Measurements from ENCODE around the gene ZNF341. TPM values are rescaled to one million over a fixed set of nuclear protein-coding genes. Genes with fewer than 3 reads are reported as not detected.

Gene ZNF341
- total and polyA plus RNA-seq, 9 of the 15 experiments (the other 6 are each of a cell fraction or from before 2014, with no cell fraction given) = 0.08 to 2.6 (median 1.0) TPM

DNA sequence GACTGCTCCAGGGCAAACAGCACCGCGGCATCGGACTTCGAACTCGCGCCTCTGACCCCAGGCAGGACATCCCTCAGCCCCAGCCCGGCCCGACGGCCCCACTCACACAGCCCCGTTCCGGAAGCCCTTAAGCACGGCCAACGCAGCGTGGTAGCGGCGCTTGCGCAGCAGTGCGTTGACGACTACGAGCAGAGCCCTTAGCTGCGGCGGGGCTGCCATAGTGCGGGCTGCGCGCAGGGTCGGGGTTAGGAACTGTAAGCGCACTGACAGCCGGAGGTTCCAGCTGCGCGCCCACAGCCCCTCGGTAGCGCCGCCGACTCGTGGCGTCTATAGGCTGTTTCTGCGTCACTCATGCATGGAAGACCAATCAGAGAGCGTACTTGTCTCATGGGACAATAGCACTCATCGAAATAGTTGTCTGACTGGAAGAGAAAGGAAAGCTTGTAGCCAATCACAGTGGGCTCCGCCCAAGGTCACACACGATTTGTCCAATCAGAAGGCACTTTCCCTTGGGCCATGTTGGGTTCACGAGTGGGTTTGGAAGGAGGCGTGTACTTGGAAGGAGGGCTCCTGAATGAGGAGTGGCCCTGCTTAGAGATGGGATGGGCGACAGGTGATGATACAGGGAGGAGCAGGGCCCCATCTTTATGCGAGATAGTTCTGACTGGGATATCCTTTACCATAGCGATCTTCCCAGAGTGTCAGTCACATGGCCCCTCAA, 11.6 kb upstream of the ZNF341 start, which contains the start of gene PXMP4 (continued):
- TF ChIP-seq NRF1 (conservative IDR thresholded peaks at IDR 0.05 in 1 of 2, IDR thresholded peaks at IDR 0.05 in 1 of 2) (peak; percentile 91 to 93), E2F3 (CRISPR knock-in tag; IDR thresholded peaks at IDR 0.05) (no peak), ZNF121 (CRISPR knock-in tag; conservative IDR thresholded peaks at IDR 0.05) (peak; percentile 88), ZNF644 (tag; IDR thresholded peaks at IDR 0.05; ENCODE audit: low read depth) (no peak), ZNF165 (CRISPR knock-in tag; IDR thresholded peaks at IDR 0.05; ENCODE audit: borderline replicate concordance) (no peak), NFATC3 (IDR thresholded peaks at IDR 0.05) (no peak), TEAD1 (CRISPR knock-in tag; IDR thresholded peaks at IDR 0.05) (peak in 1 of 2 experiments; percentile 76; a peak in 1 of 4 replicates), ZKSCAN8 (CRISPR knock-in tag; IDR thresholded peaks at IDR 0.05) (no peak), NFXL1 (CRISPR knock-in tag; IDR thresholded peaks at IDR 0.05) (no peak), ZNF830 (CRISPR knock-in tag; IDR thresholded peaks at IDR 0.05) (no peak), HIVEP1 (CRISPR knock-in tag; IDR thresholded peaks at IDR 0.05) (no peak), ADNP (tag; IDR thresholded peaks at IDR 0.05) (0 out of 2 replicates have a peak, but pooled peaks have one; percentile 7), RBM15 (IDR thresholded peaks at IDR 0.05; ENCODE audit: insufficient read depth, low read length) (no peak), POLR3A (IDR thresholded peaks at IDR 0.05; ENCODE audit: borderline replicate concordance, extremely low read depth, insufficient read depth, insufficient read length) (no peak), KAT8 (IDR thresholded peaks at IDR 0.05; ENCODE audit: low read depth) (no peak), ZBED1 (IDR thresholded peaks at IDR 0.05) (0 out of 2 replicates have a peak, but pooled peaks have one; percentile 11), DIDO1 (tag; IDR thresholded peaks at IDR 0.05; ENCODE audit: low read depth) (peak; percentile 15; the same call in 1 of the 2 replicates)
- TF ChIP-seq, protein P1, sequence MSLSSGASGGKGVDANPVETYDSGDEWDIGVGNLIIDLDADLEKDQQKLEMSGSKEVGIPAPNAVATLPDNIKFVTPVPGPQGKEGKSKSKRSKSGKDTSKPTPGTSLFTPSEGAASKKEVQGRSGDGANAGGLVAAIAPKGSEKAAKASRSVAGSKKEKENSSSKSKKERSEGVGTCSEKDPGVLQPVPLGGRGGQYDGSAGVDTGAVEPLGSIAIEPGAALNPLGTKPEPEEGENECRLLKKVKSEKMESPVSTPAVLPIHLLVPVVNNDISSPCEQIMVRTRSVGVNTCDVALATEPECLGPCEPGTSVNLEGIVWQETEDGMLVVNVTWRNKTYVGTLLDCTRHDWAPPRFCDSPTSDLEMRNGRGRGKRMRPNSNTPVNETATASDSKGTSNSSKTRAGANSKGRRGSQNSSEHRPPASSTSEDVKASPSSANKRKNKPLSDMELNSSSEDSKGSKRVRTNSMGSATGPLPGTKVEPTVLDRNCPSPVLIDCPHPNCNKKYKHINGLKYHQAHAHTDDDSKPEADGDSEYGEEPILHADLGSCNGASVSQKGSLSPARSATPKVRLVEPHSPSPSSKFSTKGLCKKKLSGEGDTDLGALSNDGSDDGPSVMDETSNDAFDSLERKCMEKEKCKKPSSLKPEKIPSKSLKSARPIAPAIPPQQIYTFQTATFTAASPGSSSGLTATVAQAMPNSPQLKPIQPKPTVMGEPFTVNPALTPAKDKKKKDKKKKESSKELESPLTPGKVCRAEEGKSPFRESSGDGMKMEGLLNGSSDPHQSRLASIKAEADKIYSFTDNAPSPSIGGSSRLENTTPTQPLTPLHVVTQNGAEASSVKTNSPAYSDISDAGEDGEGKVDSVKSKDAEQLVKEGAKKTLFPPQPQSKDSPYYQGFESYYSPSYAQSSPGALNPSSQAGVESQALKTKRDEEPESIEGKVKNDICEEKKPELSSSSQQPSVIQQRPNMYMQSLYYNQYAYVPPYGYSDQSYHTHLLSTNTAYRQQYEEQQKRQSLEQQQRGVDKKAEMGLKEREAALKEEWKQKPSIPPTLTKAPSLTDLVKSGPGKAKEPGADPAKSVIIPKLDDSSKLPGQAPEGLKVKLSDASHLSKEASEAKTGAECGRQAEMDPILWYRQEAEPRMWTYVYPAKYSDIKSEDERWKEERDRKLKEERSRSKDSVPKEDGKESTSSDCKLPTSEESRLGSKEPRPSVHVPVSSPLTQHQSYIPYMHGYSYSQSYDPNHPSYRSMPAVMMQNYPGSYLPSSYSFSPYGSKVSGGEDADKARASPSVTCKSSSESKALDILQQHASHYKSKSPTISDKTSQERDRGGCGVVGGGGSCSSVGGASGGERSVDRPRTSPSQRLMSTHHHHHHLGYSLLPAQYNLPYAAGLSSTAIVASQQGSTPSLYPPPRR (CRISPR knock-in tag; IDR thresholded peaks at IDR 0.05; ENCODE audit: borderline replicate concordance) = no peak
- TF ChIP-seq, protein P2, sequence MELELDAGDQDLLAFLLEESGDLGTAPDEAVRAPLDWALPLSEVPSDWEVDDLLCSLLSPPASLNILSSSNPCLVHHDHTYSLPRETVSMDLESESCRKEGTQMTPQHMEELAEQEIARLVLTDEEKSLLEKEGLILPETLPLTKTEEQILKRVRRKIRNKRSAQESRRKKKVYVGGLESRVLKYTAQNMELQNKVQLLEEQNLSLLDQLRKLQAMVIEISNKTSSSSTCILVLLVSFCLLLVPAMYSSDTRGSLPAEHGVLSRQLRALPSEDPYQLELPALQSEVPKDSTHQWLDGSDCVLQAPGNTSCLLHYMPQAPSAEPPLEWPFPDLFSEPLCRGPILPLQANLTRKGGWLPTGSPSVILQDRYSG (tag; conservative IDR thresholded peaks at IDR 0.05; ENCODE audit: low read depth) = no peak
- TF ChIP-seq, protein P3, sequence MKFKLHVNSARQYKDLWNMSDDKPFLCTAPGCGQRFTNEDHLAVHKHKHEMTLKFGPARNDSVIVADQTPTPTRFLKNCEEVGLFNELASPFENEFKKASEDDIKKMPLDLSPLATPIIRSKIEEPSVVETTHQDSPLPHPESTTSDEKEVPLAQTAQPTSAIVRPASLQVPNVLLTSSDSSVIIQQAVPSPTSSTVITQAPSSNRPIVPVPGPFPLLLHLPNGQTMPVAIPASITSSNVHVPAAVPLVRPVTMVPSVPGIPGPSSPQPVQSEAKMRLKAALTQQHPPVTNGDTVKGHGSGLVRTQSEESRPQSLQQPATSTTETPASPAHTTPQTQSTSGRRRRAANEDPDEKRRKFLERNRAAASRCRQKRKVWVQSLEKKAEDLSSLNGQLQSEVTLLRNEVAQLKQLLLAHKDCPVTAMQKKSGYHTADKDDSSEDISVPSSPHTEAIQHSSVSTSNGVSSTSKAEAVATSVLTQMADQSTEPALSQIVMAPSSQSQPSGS (CRISPR knock-in tag; IDR thresholded peaks at IDR 0.05) = no peak

All from K562 (cell line).